ENCODE measurements around the gene OOSP1. TPM values are rescaled to one million over a fixed set of nuclear protein-coding genes. Genes with fewer than 3 reads are reported as not detected.

OOSP1 gene
- total RNA-seq, 1 donor from 2014 or later: not detected

DNA sequence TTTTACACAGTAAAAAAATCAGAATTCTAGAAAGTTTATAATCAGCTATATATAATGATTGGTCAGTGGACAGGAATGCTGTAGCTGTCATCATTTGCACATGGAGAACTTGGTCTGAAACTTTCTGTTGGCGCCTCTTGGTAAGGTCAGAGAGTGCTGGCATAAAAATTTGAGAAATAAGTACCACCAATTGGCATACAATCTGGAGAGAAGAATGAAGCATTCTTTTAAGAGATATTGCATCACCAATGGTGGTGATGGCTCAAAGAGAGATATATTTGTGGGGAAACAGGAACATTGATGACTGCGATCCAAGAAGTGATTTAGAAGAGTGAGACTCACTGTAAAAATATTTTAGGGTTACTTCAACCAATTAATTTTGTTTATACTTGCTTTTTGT, 19.8 kb upstream of the OOSP1 start:
- Histone ChIP-seq H3K9me3 (ENCODE audit: insufficient read depth, low read depth, low read length) (peaks cover 5% of the 10 kb centered on the region), H2AFZ (ENCODE audit: low read depth, low read length) (no peak overlapping the region), H3K4me1 (ENCODE audit: insufficient read depth, low read length) (no peaks in the 10 kb centered on the region), H4K20me1 (ENCODE audit: insufficient read depth, low read length) (no peaks in the 10 kb centered on the region), H3K4me3 (ENCODE audit: insufficient read depth, low read depth, low read length) (no peak overlapping the region), H3K27me3 (ENCODE audit: insufficient read depth, low read length) (no peaks in the 10 kb centered on the region), H3K36me3 (ENCODE audit: insufficient read depth, low read length) (no peaks in the 10 kb centered on the region), H3K79me2 (ENCODE audit: insufficient read depth, low read length) (no peaks in the 10 kb centered on the region), H3K4me2 (ENCODE audit: low read length) (no peak overlapping the region), H3K9ac (ENCODE audit: low read length) (no peak overlapping the region), H3K27ac (ENCODE audit: low read depth, low read length) (no peak overlapping the region)
- Mint-ChIP-seq H3K36me3 (ENCODE audit: low read depth, unreplicated experiment) (peaks cover 2% of the 10 kb centered on the region), H3K9me3 (ENCODE audit: unreplicated experiment) (peaks cover 18% of the 10 kb centered on the region), H3K4me1 (ENCODE audit: low read depth, unreplicated experiment) (no peaks in the 10 kb centered on the region), H3K27ac (ENCODE audit: unreplicated experiment) (no peak overlapping the region), H3K27me3 (ENCODE audit: low read depth, unreplicated experiment) (no peaks in the 10 kb centered on the region), H3K4me3 (ENCODE audit: unreplicated experiment) (no peak overlapping the region)
- FAIRE-seq (no peak), DNase-seq (ENCODE audit: low read depth) (peak; percentile 34)
- TF ChIP-seq, protein P1, sequence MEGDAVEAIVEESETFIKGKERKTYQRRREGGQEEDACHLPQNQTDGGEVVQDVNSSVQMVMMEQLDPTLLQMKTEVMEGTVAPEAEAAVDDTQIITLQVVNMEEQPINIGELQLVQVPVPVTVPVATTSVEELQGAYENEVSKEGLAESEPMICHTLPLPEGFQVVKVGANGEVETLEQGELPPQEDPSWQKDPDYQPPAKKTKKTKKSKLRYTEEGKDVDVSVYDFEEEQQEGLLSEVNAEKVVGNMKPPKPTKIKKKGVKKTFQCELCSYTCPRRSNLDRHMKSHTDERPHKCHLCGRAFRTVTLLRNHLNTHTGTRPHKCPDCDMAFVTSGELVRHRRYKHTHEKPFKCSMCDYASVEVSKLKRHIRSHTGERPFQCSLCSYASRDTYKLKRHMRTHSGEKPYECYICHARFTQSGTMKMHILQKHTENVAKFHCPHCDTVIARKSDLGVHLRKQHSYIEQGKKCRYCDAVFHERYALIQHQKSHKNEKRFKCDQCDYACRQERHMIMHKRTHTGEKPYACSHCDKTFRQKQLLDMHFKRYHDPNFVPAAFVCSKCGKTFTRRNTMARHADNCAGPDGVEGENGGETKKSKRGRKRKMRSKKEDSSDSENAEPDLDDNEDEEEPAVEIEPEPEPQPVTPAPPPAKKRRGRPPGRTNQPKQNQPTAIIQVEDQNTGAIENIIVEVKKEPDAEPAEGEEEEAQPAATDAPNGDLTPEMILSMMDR (IDR thresholded peaks at IDR 0.05; ENCODE audit: insufficient read depth, low read depth, low read length): no peak
- no peak for TF ChIP-seq EZH2 (IDR thresholded peaks at IDR 0.05; ENCODE audit: insufficient read depth, low read length)

DNA sequence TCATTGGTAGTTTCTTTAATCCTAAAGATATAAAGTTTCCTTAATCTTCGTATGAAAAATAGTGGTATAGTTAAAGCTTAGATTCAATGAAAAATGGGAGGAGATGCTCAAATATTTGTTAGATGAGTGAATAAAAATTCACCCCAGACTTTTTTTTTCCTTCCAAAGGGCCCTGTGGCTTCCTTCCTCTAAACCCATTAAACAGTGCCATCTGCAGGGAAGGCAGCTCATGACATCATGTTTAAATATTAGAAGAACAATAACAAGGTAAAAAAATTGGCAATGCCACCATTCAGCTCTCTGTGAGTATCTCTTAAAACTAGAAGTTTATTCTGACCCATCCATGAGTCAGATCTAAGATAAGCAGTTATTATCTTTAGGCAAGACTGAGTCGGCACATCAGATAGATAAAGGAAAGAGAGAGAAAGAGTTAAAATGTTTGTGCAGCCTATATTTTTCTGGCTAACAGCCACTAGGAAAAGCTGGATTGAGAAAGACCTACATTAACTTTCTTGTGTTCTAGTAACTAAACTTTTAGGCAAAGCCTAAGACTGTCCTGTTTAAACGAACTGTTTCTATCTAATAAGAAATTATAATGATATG, 19.1 kb upstream of the OOSP1 start:
- no peak overlapping the region for H3K9ac ChIP-seq (ENCODE audit: low read length)
- H3K4me1 Mint-ChIP-seq (ENCODE audit: low read depth, unreplicated experiment): no peaks in the 10 kb centered on the region
- H3K36me3 Mint-ChIP-seq (ENCODE audit: low read depth, unreplicated experiment): peaks cover 5% of the 10 kb centered on the region
- H3K9me3 Mint-ChIP-seq (ENCODE audit: unreplicated experiment): peaks cover 19% of the 10 kb centered on the region
- H3K79me2 ChIP-seq (ENCODE audit: insufficient read depth, low read length): no peaks in the 10 kb centered on the region
- H3K4me2 ChIP-seq (ENCODE audit: low read length): no peak overlapping the region
- no peaks in the 10 kb centered on the region for H4K20me1 ChIP-seq (ENCODE audit: insufficient read depth, low read length)
- H3K4me1 ChIP-seq (ENCODE audit: insufficient read depth, low read length): no peaks in the 10 kb centered on the region
- no peak overlapping the region for H3K27ac Mint-ChIP-seq (ENCODE audit: unreplicated experiment)
- no peaks in the 10 kb centered on the region for H3K36me3 ChIP-seq (ENCODE audit: insufficient read depth, low read length)
- FAIRE-seq (no peak), DNase-seq (ENCODE audit: low read depth) (peak; percentile 33)
- H3K4me3 Mint-ChIP-seq (ENCODE audit: unreplicated experiment): no peak overlapping the region
- H3K9me3 ChIP-seq (ENCODE audit: insufficient read depth, low read depth, low read length): peaks cover 11% of the 10 kb centered on the region
- H2AFZ ChIP-seq (ENCODE audit: low read depth, low read length): no peak overlapping the region
- H3K27me3 Mint-ChIP-seq (ENCODE audit: low read depth, unreplicated experiment): no peaks in the 10 kb centered on the region
- no peak overlapping the region for H3K27ac ChIP-seq (ENCODE audit: low read depth, low read length)
- no peaks in the 10 kb centered on the region for H3K27me3 ChIP-seq (ENCODE audit: insufficient read depth, low read length)
- TF ChIP-seq, protein P1 (IDR thresholded peaks at IDR 0.05; ENCODE audit: insufficient read depth, low read depth, low read length): peak; percentile 57
- no peak for TF ChIP-seq EZH2 (IDR thresholded peaks at IDR 0.05; ENCODE audit: insufficient read depth, low read length)
- no peak overlapping the region for H3K4me3 ChIP-seq (ENCODE audit: insufficient read depth, low read depth, low read length)

DNA sequence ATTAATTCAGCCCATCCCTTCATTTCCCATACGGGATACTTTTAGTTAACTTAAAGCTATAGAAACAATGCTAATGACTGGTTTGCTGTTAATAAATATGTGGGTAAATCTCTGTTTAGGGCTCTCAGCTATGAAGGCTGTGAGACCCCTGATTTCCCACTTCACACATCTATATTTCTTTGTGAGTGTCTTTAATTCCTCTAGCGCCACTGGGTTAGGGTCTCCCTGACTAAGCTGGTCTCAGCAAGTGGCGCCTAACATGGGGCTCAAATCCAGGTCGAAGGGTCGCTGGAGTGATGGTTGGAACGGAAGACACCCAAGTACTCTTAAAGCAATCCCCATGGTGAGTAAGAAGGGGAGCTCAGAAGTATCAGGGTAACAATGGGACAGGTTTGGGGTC, 14.4 kb upstream of the OOSP1 start:
- peaks cover 29% of the 10 kb centered on the region for H3K9me3 Mint-ChIP-seq (ENCODE audit: unreplicated experiment)

More for the DNA sequence above, 14.4 kb upstream of the OOSP1 start:
- H3K4me1 ChIP-seq (ENCODE audit: insufficient read depth, low read length): no peaks in the 10 kb centered on the region
- H3K9me3 ChIP-seq (ENCODE audit: insufficient read depth, low read depth, low read length): peaks cover 11% of the 10 kb centered on the region
- no peak overlapping the region for H2AFZ ChIP-seq (ENCODE audit: low read depth, low read length)
- no peak overlapping the region for H3K4me3 ChIP-seq (ENCODE audit: insufficient read depth, low read depth, low read length)
- no peak overlapping the region for H3K4me2 ChIP-seq (ENCODE audit: low read length)
- no peak overlapping the region for H3K27ac Mint-ChIP-seq (ENCODE audit: unreplicated experiment)
- FAIRE-seq (no peak), DNase-seq (ENCODE audit: low read depth) (no peak)
- H3K27ac ChIP-seq (ENCODE audit: low read depth, low read length): no peak overlapping the region
- TF ChIP-seq, protein P1 (IDR thresholded peaks at IDR 0.05; ENCODE audit: insufficient read depth, low read depth, low read length): no peak
- TF ChIP-seq EZH2 (IDR thresholded peaks at IDR 0.05; ENCODE audit: insufficient read depth, low read length): no peak
- H3K36me3 ChIP-seq (ENCODE audit: insufficient read depth, low read length): no peaks in the 10 kb centered on the region
- no peaks in the 10 kb centered on the region for H3K79me2 ChIP-seq (ENCODE audit: insufficient read depth, low read length)
- H3K27me3 ChIP-seq (ENCODE audit: insufficient read depth, low read length): no peaks in the 10 kb centered on the region
- H3K4me3 Mint-ChIP-seq (ENCODE audit: unreplicated experiment): no peak overlapping the region
- no peaks in the 10 kb centered on the region for H3K27me3 Mint-ChIP-seq (ENCODE audit: low read depth, unreplicated experiment)
- H3K4me1 Mint-ChIP-seq (ENCODE audit: low read depth, unreplicated experiment): no peaks in the 10 kb centered on the region
- no peak overlapping the region for H3K9ac ChIP-seq (ENCODE audit: low read length)
- no peaks in the 10 kb centered on the region for H4K20me1 ChIP-seq (ENCODE audit: insufficient read depth, low read length)
- H3K36me3 Mint-ChIP-seq (ENCODE audit: low read depth, unreplicated experiment): peaks cover 2% of the 10 kb centered on the region
